Stimulated activated CD4-positive, alpha-beta T cell treated with anti-CD3 and anti-CD28 coated beads, TNF-alpha, amount 100 ng/mL, for 4 hours (primary cell): ENCODE measurements around the gene SLC25A40.
"Not testable (repeated sequence)": the region's sequence is repeated elsewhere in the genome, so short reads cannot be mapped to it uniquely, and the experiment has no call there.

Source experiments
- DNase-seq, 3 experiments: peaks; one replicate each; pipeline ENCODE4 v3.0.0-alpha.2; 2020; ENCODE audit warnings: low read depth in 3 of 3

The SLC25A40 gene

GRCh38 chr7:87872346-87872745, 3.8 kb downstream of the SLC25A40 start:
- DNase-seq: no peak

GRCh38 chr7:87870471-87870870, 5.7 kb downstream of the SLC25A40 start:
- no peak for DNase-seq

GRCh38 chr7:87866533-87866932, 9.6 kb downstream of the SLC25A40 start:
- not testable (repeated sequence) for DNase-seq

GRCh38 chr7:87866089-87866488, 10.1 kb downstream of the SLC25A40 start:
- no peak for DNase-seq

- no peak for DNase-seq
These were observed 17.6 kb downstream of the SLC25A40 start for GRCh38 chr7:87858417-87859100.

- no peak for DNase-seq
These were observed 22.8 kb downstream of the SLC25A40 start for GRCh38 chr7:87853237-87853864.

GRCh38 chr7:87852306-87852705, 23.9 kb downstream of the SLC25A40 start:
- DNase-seq: no peak

GRCh38 chr7:87850836-87851593, 25.1 kb downstream of the SLC25A40 start:
- no peak for DNase-seq

GRCh38 chr7:87837597-87837996, 38.6 kb downstream of the SLC25A40 start:
- no peak for DNase-seq

GRCh38 chr7:87833130-87833529, 43.0 kb downstream of the SLC25A40 start:
- no peak for DNase-seq

- no peak for DNase-seq
These were observed 45.1 kb downstream of the SLC25A40 start for GRCh38 chr7:87831097-87831496.

- DNase-seq: not testable (repeated sequence)
These were observed 47.8 kb downstream of the SLC25A40 start for GRCh38 chr7:87828383-87828782.

GRCh38 chr7:87825369-87825768, 50.8 kb downstream of the SLC25A40 start:
- not testable (repeated sequence) for DNase-seq

- DNase-seq: not testable (repeated sequence)
These were observed 54.1 kb downstream of the SLC25A40 start for GRCh38 chr7:87822056-87822455.

GRCh38 chr7:87818336-87818735, 57.8 kb downstream of the SLC25A40 start:
- no peak for DNase-seq

- DNase-seq: no peak
These were observed 59.8 kb downstream of the SLC25A40 start for GRCh38 chr7:87816389-87816788.

- no peak for DNase-seq
These were observed 65.4 kb downstream of the SLC25A40 start for GRCh38 chr7:87810726-87811125.

GRCh38 chr7:87810130-87810529, 66.0 kb downstream of the SLC25A40 start:
- no peak for DNase-seq

GRCh38 chr7:87806150-87806549, 70.0 kb downstream of the SLC25A40 start:
- DNase-seq: no peak

GRCh38 chr7:87797798-87798403, 78.3 kb downstream of the SLC25A40 start:
- DNase-seq: no peak

GRCh38 chr7:87797395-87797794, 78.8 kb downstream of the SLC25A40 start:
- DNase-seq: no peak

- DNase-seq: no peak
These were observed 90.7 kb downstream of the SLC25A40 start for GRCh38 chr7:87785368-87785995.
